ENCODE data around the gene MMAB. TPM values are rescaled to one million over a fixed set of nuclear protein-coding genes. Genes with fewer than 3 reads are reported as not detected.

The MMAB gene
- total RNA-seq, 2 donors from 2014 or later = 12.5 to 29.7 TPM

DNA sequence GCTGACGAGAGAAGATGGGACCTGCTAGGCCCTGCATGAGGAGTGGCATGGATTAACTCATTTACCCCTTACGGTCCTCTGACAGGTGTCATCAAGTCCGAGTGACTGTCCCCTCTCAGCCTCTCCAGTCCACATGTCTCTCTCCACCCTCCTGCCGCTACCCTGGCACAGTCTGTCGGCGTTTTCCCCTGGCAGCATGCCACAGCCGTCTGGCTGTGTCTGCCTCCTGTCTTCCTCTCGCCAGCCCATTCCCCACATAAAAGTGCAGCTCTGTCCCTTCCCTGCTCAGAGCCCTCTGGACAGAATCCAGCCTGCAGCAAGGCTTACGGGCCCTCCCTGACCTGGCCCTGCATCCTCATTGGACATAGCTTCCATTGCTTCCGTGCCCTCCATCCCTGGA is 50.2 kb downstream of the MMAB start:
- H3K9me3 ChIP-seq = no peaks in the 10 kb centered on the region
- ATAC-seq (no peak), DNase-seq (no peak)
- no peak overlapping the region for H3K4me3 ChIP-seq
- peaks cover 0 to 16% of the 10 kb centered on the region in 2 donors for H3K36me3 ChIP-seq (replicated peaks in 1 of 2; ENCODE audit: insufficient read depth in 1 of 2, low read depth in 2 of 2)
- intact Hi-C loops (cut with DNase I) = no loop called here
- TF ChIP-seq, protein P1, sequence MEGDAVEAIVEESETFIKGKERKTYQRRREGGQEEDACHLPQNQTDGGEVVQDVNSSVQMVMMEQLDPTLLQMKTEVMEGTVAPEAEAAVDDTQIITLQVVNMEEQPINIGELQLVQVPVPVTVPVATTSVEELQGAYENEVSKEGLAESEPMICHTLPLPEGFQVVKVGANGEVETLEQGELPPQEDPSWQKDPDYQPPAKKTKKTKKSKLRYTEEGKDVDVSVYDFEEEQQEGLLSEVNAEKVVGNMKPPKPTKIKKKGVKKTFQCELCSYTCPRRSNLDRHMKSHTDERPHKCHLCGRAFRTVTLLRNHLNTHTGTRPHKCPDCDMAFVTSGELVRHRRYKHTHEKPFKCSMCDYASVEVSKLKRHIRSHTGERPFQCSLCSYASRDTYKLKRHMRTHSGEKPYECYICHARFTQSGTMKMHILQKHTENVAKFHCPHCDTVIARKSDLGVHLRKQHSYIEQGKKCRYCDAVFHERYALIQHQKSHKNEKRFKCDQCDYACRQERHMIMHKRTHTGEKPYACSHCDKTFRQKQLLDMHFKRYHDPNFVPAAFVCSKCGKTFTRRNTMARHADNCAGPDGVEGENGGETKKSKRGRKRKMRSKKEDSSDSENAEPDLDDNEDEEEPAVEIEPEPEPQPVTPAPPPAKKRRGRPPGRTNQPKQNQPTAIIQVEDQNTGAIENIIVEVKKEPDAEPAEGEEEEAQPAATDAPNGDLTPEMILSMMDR (IDR thresholded peaks at IDR 0.05) = no peak
- no peak for TF ChIP-seq POLR2A (IDR thresholded peaks at IDR 0.05)
- no peaks in the 10 kb centered on the region for H3K4me1 ChIP-seq
- H3K27ac ChIP-seq = no peak overlapping the region
- 80 to 86% methylated on average over 10 of the region's 10 CpGs for WGBS, 2 donors
- H3K27me3 ChIP-seq = no peaks in the 10 kb centered on the region

DNA sequence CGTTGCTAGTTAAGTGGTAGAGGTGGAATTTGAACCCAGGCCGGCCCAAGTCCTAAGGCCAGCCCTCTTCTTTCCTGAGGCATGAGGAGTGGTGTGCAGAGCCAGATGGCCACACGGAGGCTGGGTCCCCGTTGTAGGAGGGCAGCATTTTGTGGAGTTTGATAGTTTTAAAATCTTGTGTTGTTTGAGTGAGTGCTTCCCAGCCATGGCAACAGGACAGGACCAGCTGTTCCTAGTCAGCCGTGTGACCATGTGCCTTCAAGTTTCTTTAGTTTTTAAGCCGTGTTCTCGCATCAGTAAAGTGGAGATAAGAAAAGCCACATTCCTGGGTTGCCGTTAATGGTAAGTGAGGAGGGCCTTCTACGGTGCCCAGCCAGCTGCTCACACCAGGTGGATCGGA is 51.5 kb downstream of the MMAB start:
- Histone ChIP-seq H3K4me3 (no peak overlapping the region), H3K4me1 (no peaks in the 10 kb centered on the region), H3K27ac (no peak overlapping the region), H3K36me3 (replicated peaks in 1 of 2; ENCODE audit: insufficient read depth in 1 of 2, low read depth in 2 of 2) (peaks cover 0 to 26% of the 10 kb centered on the region in 2 donors), H3K9me3 (no peaks in the 10 kb centered on the region), H3K27me3 (no peaks in the 10 kb centered on the region)
- DNase-seq (no peak), ATAC-seq (no peak)
- TF ChIP-seq, protein P1 (IDR thresholded peaks at IDR 0.05) = no peak
- no peak for TF ChIP-seq POLR2A (IDR thresholded peaks at IDR 0.05)
- intact Hi-C loops (cut with DNase I) = no loop called here
- 80 to 88% methylated on average over 10 of the region's 10 CpGs for WGBS, 2 donors

DNA sequence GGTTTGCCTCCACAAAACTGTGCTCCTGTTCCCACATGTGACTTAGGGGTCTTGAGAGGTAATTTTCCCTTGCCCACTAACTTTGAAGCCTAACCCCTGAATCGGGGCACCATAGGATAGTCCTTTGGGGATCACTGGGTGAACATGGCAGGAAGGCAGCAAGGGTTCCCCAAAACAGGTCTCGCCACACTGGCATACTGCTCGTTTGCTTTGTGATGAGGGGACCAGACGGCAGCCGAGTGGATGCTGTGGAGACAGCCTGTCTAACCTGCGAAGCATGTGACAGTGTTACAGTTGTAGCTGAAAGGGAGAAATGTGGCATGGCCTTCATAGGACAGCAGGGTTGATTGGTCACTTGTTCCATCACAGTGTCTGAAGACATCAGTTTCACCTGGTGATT is 53.5 kb downstream of the MMAB start:
- intact Hi-C loops (cut with DNase I) = no loop called here
- Histone ChIP-seq H3K4me3 (no peak overlapping the region), H3K36me3 (replicated peaks in 1 of 2; ENCODE audit: insufficient read depth in 1 of 2, low read depth in 2 of 2) (peaks cover 0 to 26% of the 10 kb centered on the region in 2 donors), H3K27me3 (no peaks in the 10 kb centered on the region), H3K4me1 (no peaks in the 10 kb centered on the region), H3K9me3 (no peaks in the 10 kb centered on the region), H3K27ac (peak overlapping the region in 1 of 4 donors; percentile 36)
- ATAC-seq = no peak
- TF ChIP-seq, protein P1 (IDR thresholded peaks at IDR 0.05) = no peak
- TF ChIP-seq POLR2A (IDR thresholded peaks at IDR 0.05) = no peak
- WGBS, 2 donors = 85 to 89% methylated on average over 6 of the region's 6 CpGs
- no peak for DNase-seq

DNA sequence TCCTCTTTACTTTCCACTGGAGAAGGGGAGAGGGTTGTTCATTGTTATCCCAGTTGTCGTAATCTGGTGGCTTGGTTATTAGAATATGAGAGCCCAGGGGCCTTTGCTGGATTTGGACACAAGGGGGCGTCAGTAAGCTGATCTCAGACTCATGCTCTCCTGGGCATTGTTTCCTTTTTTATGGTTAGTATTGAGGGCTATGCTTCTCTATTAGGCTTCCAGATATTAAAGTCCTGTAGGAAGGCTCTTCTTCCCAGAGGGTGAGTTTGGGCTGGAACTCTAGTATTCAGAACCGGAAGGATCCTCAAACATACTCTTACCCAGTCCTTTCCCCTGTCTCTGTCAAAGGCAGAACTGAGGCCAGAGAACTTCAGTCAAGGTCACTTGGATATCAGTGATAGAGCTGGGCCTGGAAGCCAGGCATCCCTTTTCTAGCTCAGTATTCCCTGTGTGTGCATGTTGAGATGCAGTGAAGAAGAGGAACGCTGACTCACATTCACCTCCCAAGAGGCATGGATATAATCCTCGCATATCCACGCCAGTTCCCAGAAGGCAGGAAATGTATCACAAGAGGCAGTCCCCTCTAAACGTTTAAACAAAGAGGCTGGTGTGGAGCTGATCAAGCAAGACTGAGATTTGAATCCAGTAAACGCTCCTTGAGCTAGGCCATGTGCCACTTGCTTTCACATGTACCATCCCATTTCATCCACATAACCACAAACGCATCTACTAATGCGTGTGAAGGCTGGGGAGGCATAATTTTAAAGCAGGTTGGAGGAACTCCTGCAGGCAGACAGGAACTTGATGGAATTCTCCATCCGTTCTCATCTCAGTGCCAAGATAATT is 54.3 kb downstream of the MMAB start:
- peaks cover 0 to 21% of the 10 kb centered on the region in 2 donors for H3K36me3 ChIP-seq (replicated peaks in 1 of 2; ENCODE audit: insufficient read depth in 1 of 2, low read depth in 2 of 2)
- no peaks in the 10 kb centered on the region for H3K4me1 ChIP-seq
- no peak overlapping the region for H3K4me3 ChIP-seq
- intact Hi-C loops (cut with DNase I) = no loop called here
- 56 to 66% methylated on average over 11 of the region's 11 CpGs for WGBS, 2 donors
- peak overlapping the region in 1 of 4 donors; percentile 36 for H3K27ac ChIP-seq
- DNase-seq (peak; percentile 47 to 76 (median 66)), ATAC-seq (peak; percentile 72)
- no peaks in the 10 kb centered on the region for H3K9me3 ChIP-seq
- no peaks in the 10 kb centered on the region for H3K27me3 ChIP-seq
- TF ChIP-seq POLR2A (IDR thresholded peaks at IDR 0.05) = no peak
- TF ChIP-seq, protein P1 (IDR thresholded peaks at IDR 0.05) = peak; percentile 49 to 77 (median 72)
